ENCODE results near the gene MACF1. TPM values are rescaled to one million over a fixed set of nuclear protein-coding genes. Genes with fewer than 3 reads are reported as not detected.

The MACF1 gene
- total and polyA plus RNA-seq, 12 donors: 85.3 to 379 (median 305) TPM

DNA sequence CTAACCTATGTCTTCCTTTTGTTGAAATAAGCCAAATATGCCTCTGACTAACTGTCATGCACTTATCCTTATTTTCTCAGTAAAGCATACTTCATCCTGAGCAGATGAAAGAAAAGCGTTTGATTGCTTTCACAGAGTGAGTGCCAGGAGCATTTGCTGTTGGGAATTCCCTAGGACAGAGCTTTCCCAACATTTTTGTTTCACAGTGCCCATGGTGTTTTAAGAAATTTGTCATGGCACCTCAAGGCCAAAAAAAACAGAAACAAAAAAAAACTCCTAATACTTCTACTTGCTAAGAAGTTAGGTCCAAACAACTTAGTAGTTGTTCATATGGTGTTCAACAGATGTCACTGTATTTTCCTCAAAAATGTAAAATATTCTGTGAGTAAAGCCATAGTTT lies 166.1 kb downstream of the MACF1 start:
- TF ChIP-seq, protein P1, sequence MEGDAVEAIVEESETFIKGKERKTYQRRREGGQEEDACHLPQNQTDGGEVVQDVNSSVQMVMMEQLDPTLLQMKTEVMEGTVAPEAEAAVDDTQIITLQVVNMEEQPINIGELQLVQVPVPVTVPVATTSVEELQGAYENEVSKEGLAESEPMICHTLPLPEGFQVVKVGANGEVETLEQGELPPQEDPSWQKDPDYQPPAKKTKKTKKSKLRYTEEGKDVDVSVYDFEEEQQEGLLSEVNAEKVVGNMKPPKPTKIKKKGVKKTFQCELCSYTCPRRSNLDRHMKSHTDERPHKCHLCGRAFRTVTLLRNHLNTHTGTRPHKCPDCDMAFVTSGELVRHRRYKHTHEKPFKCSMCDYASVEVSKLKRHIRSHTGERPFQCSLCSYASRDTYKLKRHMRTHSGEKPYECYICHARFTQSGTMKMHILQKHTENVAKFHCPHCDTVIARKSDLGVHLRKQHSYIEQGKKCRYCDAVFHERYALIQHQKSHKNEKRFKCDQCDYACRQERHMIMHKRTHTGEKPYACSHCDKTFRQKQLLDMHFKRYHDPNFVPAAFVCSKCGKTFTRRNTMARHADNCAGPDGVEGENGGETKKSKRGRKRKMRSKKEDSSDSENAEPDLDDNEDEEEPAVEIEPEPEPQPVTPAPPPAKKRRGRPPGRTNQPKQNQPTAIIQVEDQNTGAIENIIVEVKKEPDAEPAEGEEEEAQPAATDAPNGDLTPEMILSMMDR (IDR thresholded peaks at IDR 0.05): no peak
- H3K4me1 ChIP-seq: peaks cover 0 to 13% (median 0%) of the 10 kb centered on the region in 9 donors
- no peak overlapping the region for H3K4me3 ChIP-seq
- ATAC-seq (no peak), DNase-seq (no peak)
- no peak overlapping the region for H3K27ac ChIP-seq
- intact Hi-C loops (cut with DNase I): loop anchor here in 3 of 10 donors (5.0 to 10.0 kb wide), 3 partner anchors 37 to 64 kb away; no protein-coding TSS in a partner anchor
- no peaks in the 10 kb centered on the region for H3K27me3 ChIP-seq
- WGBS, 2 donors: 74 to 93% methylated on average over 1 of the region's 1 CpG
- peaks cover 0 to 100% (median 53%) of the 10 kb centered on the region in 9 donors for H3K36me3 ChIP-seq
- H3K9me3 ChIP-seq: no peaks in the 10 kb centered on the region

DNA sequence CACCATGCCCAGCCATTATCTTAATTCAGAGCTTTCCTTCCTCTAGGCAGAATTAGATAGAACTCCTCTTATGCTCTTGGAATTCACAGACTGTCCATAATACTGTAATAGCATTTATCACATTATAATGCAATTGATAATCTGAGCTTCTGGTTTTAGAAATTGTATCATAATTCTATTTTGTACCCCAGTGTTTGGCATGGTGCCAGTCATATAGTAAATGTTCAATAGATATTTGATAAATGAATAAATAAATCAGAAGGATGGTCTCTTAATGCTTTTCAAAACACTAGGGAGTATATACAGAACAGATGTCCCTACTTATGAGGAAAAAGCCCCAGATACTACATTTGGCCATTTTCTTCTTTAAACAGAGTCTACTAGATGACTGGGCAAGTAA lies 167.6 kb downstream of the MACF1 start:
- TF ChIP-seq, protein P1 (IDR thresholded peaks at IDR 0.05): no peak
- no peak overlapping the region for H3K4me3 ChIP-seq
- intact Hi-C loops (cut with DNase I): loop anchor here in 3 of 10 donors (5.0 to 10.0 kb wide), 3 partner anchors 35 to 63 kb away; no protein-coding TSS in a partner anchor
- DNase-seq: no peak
- no peaks in the 10 kb centered on the region for H3K9me3 ChIP-seq
- peaks cover 0 to 100% (median 50%) of the 10 kb centered on the region in 9 donors for H3K36me3 ChIP-seq
- no peak overlapping the region for H3K27ac ChIP-seq
- no peaks in the 10 kb centered on the region for H3K27me3 ChIP-seq
- no peak for ATAC-seq
- H3K4me1 ChIP-seq: peaks cover 0 to 13% (median 0%) of the 10 kb centered on the region in 9 donors

DNA sequence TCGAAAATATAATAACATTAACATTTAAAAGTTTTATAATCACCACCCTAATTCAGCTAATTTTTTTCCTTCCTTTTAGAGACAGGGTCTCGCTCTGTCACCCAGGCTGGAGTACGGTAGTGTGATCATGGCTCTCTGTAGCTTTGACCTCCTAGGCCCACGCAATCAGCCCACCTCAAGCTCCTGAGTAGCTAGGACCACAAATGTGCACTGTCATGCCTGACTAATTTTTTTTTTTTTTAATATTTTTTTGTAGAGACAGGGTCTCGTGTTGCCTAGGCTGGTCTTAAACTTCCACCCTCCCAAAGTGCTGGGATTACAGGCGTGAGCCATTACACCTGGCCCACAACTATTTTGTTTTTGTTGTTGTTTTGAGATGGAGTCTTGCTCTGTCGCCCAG lies 172.2 kb downstream of the MACF1 start:
- TF ChIP-seq, protein P1 (IDR thresholded peaks at IDR 0.05): no peak
- Histone ChIP-seq H3K27me3 (no peaks in the 10 kb centered on the region), H3K27ac (no peak overlapping the region), H3K9me3 (no peaks in the 10 kb centered on the region), H3K4me1 (peaks cover 0 to 3% (median 2%) of the 10 kb centered on the region in 9 donors), H3K4me3 (no peak overlapping the region), H3K36me3 (peaks cover 0 to 100% (median 70%) of the 10 kb centered on the region in 9 donors)
- DNase-seq: no peak
- 95 to 99% methylated on average over 7 of the region's 7 CpGs for WGBS, 2 donors
- intact Hi-C loops (cut with DNase I): loop anchor here in 2 of 10 donors (5.0 to 10.0 kb wide), 2 partner anchors 36 to 58 kb away; no protein-coding TSS in a partner anchor
- no peak for ATAC-seq

DNA sequence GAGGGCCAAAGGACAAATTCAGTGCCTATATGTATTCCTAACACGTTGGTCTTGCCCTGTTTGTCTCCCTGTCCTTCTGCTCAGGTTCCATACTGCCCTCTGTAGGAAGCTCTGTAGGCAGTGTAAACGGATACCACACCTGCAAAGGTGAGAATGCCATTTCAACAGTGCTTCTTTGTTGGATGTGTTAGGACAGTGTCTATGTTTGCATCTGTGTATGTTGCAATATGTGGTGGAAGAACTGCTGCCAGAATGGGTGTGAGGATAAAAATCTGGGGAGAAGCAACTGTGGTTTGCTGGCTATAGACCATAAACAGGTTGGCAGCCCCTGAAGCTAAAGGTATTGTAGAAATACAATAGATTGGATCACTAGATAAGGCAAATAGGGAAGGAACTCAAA lies 173.9 kb downstream of the MACF1 start:
- WGBS, 2 donors: 35 to 40% methylated on average over 2 of the region's 2 CpGs
- ATAC-seq (no peak), DNase-seq (no peak)
- Histone ChIP-seq H3K9me3 (no peaks in the 10 kb centered on the region), H3K27me3 (no peaks in the 10 kb centered on the region), H3K4me1 (peaks cover 0 to 10% (median 7%) of the 10 kb centered on the region in 9 donors), H3K27ac (no peak overlapping the region), H3K36me3 (peaks cover 0 to 100% (median 68%) of the 10 kb centered on the region in 9 donors), H3K4me3 (no peak overlapping the region)
- intact Hi-C loops (cut with DNase I): loop anchor here in 2 of 10 donors (5.0 to 10.0 kb wide), 2 partner anchors 34 to 56 kb away; no protein-coding TSS in a partner anchor
- TF ChIP-seq, protein P1 (IDR thresholded peaks at IDR 0.05): peak in 5 of 9 donors; percentile 24 to 35 (median 35)

Data from heart right ventricle (tissue), 16 donors.